ENCODE measurements around the gene RPL4. TPM values are rescaled to one million over a fixed set of nuclear protein-coding genes. Genes with fewer than 3 reads are reported as not detected.
A peak's percentile ranks its signal among the peaks of the same experiment; 100 is the strongest.
"Not testable (repeated sequence)": the region's sequence is repeated elsewhere in the genome, so short reads cannot be mapped to it uniquely, and the experiment has no call there.

The RPL4 gene
- polyA plus RNA-seq, 1 donor from 2014 or later: 3,693 TPM

- H3K27ac ChIP-seq (ENCODE audit: low read length): no peak overlapping the region
- peak overlapping the region; percentile 84 for H3K9ac ChIP-seq (ENCODE audit: low read length)
- peaks cover 3% of the 10 kb centered on the region for H3F3A ChIP-seq (ENCODE audit: insufficient read depth, low read length, poor library complexity, severe bottlenecking)
- no peaks in the 10 kb centered on the region for H3K9me3 ChIP-seq (ENCODE audit: low read length)
- peaks cover 6% of the 10 kb centered on the region for H3K36me3 ChIP-seq (ENCODE audit: insufficient read depth, low read length)
- peak overlapping the region; percentile 83 for H3K4me3 ChIP-seq (ENCODE audit: low read length)
- peaks cover 42% of the 10 kb centered on the region for H3K79me2 ChIP-seq (replicated peaks; ENCODE audit: insufficient read depth, low read length)
- no peaks in the 10 kb centered on the region for H3K9me2 ChIP-seq (ENCODE audit: insufficient read depth, low read length)
- H4K20me1 ChIP-seq (ENCODE audit: insufficient read depth): no peaks in the 10 kb centered on the region
- TF ChIP-seq MXI1 (conservative IDR thresholded peaks at IDR 0.05; ENCODE audit: poor library complexity, severe bottlenecking) (no peak), TAF1 (IDR thresholded peaks at IDR 0.05; ENCODE audit: low read depth) (no peak), SMC3 (conservative IDR thresholded peaks at IDR 0.05; ENCODE audit: poor library complexity) (no peak), REST (IDR thresholded peaks at IDR 0.05; ENCODE audit: borderline replicate concordance) (no peak), CTCF (IDR thresholded peaks at IDR 0.05; ENCODE audit: poor library complexity, severe bottlenecking) (no peak), POLR2AphosphoS5 (IDR thresholded peaks at IDR 0.05) (no peak), RAD21 (conservative IDR thresholded peaks at IDR 0.05) (no peak)
- no peak overlapping the region for H2AFZ ChIP-seq (ENCODE audit: low read depth, low read length)
- H3K4me2 ChIP-seq (ENCODE audit: low read length): peak overlapping the region; percentile 99
- no peaks in the 10 kb centered on the region for H3K27me3 ChIP-seq (ENCODE audit: insufficient read depth, low read depth, low read length)
Observed at GRCh38 chr15:66502491-66502890, 2.2 kb downstream of the RPL4 start.

- H3K27me3 ChIP-seq (ENCODE audit: insufficient read depth, low read depth, low read length); H2AFZ ChIP-seq (ENCODE audit: low read depth, low read length); H4K20me1 ChIP-seq (ENCODE audit: insufficient read depth); H3K9me2 ChIP-seq (ENCODE audit: insufficient read depth, low read length); H3K9ac ChIP-seq (ENCODE audit: low read length); H3K27ac ChIP-seq (ENCODE audit: low read length); H3K4me2 ChIP-seq (ENCODE audit: low read length); H3K36me3 ChIP-seq (ENCODE audit: insufficient read depth, low read length); H3F3A ChIP-seq (ENCODE audit: insufficient read depth, low read length, poor library complexity, severe bottlenecking); H3K4me3 ChIP-seq (ENCODE audit: low read length); H3K9me3 ChIP-seq (ENCODE audit: low read length): not testable (repeated sequence)
- peaks cover 34% of the 10 kb centered on the region for H3K79me2 ChIP-seq (replicated peaks; ENCODE audit: insufficient read depth, low read length)
Observed at GRCh38 chr15:66500346-66500745, 4.3 kb downstream of the RPL4 start.

- no peak overlapping the region for H2AFZ ChIP-seq (ENCODE audit: low read depth, low read length)
- no peaks in the 10 kb centered on the region for H3K9me2 ChIP-seq (ENCODE audit: insufficient read depth, low read length)
- no peaks in the 10 kb centered on the region for H3K27me3 ChIP-seq (ENCODE audit: insufficient read depth, low read depth, low read length)
- H3K9me3 ChIP-seq (ENCODE audit: low read length): no peaks in the 10 kb centered on the region
- peaks cover 22% of the 10 kb centered on the region for H3K79me2 ChIP-seq (replicated peaks; ENCODE audit: insufficient read depth, low read length)
- no peaks in the 10 kb centered on the region for H4K20me1 ChIP-seq (ENCODE audit: insufficient read depth)
- H3K27ac ChIP-seq (ENCODE audit: low read length): no peak overlapping the region
- peak; percentile 58 for TF ChIP-seq CTCF (IDR thresholded peaks at IDR 0.05; ENCODE audit: poor library complexity, severe bottlenecking)
- peak; percentile 35 for TF ChIP-seq SMC3 (conservative IDR thresholded peaks at IDR 0.05; ENCODE audit: poor library complexity)
- no peak for TF ChIP-seq EZH2 (IDR thresholded peaks at IDR 0.05; ENCODE audit: borderline replicate concordance, insufficient read depth, low read length, poor library complexity, severe bottlenecking)
- TF ChIP-seq RAD21 (conservative IDR thresholded peaks at IDR 0.05): peak; percentile 50
- no peak overlapping the region for H3K4me2 ChIP-seq (ENCODE audit: low read length)
- H3F3A ChIP-seq (ENCODE audit: insufficient read depth, low read length, poor library complexity, severe bottlenecking): peaks cover 3% of the 10 kb centered on the region
- no peak overlapping the region for H3K4me3 ChIP-seq (ENCODE audit: low read length)
- H3K9ac ChIP-seq (ENCODE audit: low read length): no peak overlapping the region
- peaks cover 6% of the 10 kb centered on the region for H3K36me3 ChIP-seq (ENCODE audit: insufficient read depth, low read length)
Observed at GRCh38 chr15:66498501-66499386, 5.9 kb downstream of the RPL4 start.

All from neural cell (in vitro differentiated cells).